GM12864 (cell line): ENCODE measurements around the gene BHLHA15.

ENCODE experiments used
- DNase-seq: peaks from one replicate; pipeline ENCODE4 v3.0.0-alpha.2; 2011; ENCODE audit warnings: low read depth
- H3K4me3 ChIP-seq: 2 replicates; pipeline ENCODE4 v1.5.1; 2011; ENCODE audit warnings: mild to moderate bottlenecking, low read depth, low read length, control low read depth
- TF ChIP-seq, protein P1 (sequence below): IDR thresholded peaks from 2 replicates; pipeline ENCODE4 v1.5.1; 2011; ENCODE audit warnings: low read depth, mild to moderate bottlenecking, moderate library complexity, low read length, control low read depth, inconsistent platforms; ENCODE audit errors: missing control alignments

Gene BHLHA15

DNA sequence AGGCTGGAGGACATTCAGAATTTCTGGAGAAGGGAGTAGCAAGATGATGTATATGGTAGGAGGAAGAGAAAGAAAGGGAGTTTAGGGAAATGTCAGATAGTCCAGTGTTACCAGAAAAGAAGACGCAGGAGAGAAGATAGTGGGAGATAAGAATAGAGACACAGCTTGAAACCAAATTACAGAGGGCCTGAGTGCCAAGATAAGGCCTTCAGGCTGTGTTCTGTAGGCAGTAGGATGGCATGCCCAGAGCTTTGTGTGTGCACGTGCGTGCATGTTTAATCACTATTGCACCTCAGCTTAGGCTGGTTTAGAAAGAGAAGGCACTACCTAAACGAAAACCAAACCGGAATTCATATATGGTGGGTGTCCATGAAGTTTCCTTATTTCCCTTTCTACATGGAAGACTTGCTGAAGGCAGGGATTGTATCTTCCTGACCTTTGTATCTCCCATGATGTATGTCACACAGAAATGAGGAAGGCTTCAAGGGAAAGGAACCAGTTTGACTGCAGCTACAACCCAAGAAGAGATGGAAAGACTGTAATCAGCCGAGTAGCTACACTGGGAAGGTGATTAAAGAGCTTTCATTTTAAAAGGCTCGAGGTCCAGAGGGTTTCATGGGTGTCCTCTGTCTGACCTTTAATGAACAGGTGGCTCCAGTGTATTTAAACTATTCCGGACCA lies 35.8 kb upstream of the BHLHA15 start:
- no peak for DNase-seq
- no peak overlapping the region for H3K4me3 ChIP-seq
- TF ChIP-seq, protein P1, sequence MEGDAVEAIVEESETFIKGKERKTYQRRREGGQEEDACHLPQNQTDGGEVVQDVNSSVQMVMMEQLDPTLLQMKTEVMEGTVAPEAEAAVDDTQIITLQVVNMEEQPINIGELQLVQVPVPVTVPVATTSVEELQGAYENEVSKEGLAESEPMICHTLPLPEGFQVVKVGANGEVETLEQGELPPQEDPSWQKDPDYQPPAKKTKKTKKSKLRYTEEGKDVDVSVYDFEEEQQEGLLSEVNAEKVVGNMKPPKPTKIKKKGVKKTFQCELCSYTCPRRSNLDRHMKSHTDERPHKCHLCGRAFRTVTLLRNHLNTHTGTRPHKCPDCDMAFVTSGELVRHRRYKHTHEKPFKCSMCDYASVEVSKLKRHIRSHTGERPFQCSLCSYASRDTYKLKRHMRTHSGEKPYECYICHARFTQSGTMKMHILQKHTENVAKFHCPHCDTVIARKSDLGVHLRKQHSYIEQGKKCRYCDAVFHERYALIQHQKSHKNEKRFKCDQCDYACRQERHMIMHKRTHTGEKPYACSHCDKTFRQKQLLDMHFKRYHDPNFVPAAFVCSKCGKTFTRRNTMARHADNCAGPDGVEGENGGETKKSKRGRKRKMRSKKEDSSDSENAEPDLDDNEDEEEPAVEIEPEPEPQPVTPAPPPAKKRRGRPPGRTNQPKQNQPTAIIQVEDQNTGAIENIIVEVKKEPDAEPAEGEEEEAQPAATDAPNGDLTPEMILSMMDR, result no peak

GRCh38 chr7:98177553-98177952 lies 33.7 kb upstream of the BHLHA15 start:
- H3K4me3 ChIP-seq, result no peak overlapping the region
- no peak for DNase-seq

DNA sequence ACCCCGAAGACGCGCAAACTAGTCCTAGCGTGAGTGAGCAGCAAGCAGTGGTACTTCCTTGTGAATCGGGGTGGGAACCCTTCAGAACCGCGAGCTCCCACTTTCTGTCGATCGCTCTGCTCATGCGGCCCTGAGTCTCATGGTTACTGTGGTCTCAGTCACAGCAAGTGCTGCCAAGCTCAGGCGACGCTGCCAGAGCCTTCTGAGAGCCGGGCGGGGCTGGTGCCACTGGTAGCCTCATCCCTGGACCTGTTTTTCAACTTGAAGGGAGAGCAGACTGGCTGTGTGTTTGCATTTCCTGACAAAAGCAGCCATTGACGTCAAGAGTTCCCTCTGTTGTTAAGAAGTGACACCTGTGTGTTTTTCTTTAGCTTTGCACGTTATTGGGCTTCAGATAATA lies 32.9 kb upstream of the BHLHA15 start:
- TF ChIP-seq, protein P1, result no peak

More at GRCh38 chr7:98177553-98177952, 33.7 kb upstream of the BHLHA15 start:
- TF ChIP-seq, protein P1, result no peak

DNA sequence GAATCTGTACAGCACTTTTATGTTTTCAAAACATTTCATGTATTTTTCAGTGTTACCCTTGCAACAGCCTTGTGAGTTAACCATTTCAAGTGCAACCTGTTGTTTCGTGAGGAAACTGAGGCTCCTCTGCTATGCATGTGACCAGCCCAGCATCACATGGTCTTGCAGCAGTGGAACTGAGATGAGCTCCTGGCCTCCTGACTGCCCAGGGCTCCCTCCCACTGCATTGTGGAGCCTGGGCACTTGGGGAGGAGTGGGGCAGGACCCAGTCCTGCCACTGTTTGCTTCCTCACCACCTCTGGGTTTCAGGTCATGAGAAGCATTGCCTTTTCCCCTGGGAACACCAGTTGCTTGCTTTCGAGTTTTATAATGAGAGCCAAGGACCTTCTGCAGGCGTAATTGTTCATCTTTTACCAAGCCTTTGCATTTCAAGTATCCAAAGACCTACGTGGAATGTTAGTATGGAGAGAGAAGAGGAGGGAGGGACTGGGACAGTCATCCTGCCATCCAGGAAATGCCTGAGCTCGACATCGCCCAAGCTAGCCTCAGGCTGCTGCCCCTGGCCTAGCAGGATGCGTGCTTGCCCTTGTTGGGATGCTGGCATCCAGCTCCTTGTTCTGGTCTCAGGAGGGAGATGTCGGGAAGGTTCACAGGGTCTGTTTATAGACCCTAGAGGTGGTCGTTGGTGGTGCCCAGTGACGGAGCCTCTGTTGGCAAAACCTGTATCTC lies 32.3 kb upstream of the BHLHA15 start:
- no peak overlapping the region for H3K4me3 ChIP-seq
- no peak for DNase-seq
- TF ChIP-seq, protein P1, result no peak

More for the DNA sequence above, 32.9 kb upstream of the BHLHA15 start:
- H3K4me3 ChIP-seq, result no peak overlapping the region
- no peak for DNase-seq

DNA sequence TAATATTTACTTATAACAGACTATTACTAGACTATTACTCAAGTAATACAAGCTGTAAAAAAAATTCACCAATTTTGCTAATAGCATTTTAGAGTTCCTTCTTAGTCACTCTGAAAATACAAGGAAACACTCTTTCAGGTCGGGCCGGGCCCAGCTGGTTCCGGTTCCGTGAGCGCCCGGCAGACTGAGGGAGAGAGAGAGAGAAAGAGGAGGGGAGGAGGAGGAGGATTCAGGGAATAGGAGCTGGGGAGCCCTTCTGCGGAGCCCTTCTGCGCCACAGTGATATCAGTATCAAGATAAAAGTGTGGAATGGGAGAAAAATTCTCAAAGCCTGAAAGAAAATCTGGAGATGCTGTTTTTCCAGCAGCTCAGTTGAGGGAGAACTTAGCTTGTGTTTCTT lies 30.5 kb upstream of the BHLHA15 start:
- TF ChIP-seq, protein P1, result no peak
- no peak for DNase-seq

DNA sequence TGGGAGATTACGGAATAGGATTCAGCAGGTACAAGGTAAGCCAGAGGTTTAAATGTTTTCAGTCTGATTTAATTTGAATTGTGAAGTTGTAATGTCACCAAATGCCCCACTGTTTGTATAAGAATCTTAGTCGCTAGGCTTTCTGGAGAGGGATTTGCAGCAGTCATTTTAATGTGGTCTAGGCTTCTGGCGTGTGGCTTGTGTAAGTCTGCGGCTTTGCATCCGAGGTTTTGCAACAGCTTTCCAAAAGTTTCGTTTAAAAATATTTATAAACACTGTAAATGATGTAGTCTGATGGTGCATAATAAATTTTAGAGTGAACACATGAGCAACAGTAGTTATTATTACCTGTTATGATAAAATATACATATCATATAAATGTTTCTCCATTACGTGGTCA lies 26.1 kb upstream of the BHLHA15 start:
- DNase-seq, result no peak
- H3K4me3 ChIP-seq, result no peak overlapping the region
- TF ChIP-seq, protein P1, result no peak

More for the DNA sequence above, 30.5 kb upstream of the BHLHA15 start:
- H3K4me3 ChIP-seq, result no peak overlapping the region
